ENCODE results near the gene DLG4.

The DLG4 gene

GRCh38 chr17:7176107-7176840 lies 43.4 kb downstream of the DLG4 start (continued):
- TF ChIP-seq, protein P1, sequence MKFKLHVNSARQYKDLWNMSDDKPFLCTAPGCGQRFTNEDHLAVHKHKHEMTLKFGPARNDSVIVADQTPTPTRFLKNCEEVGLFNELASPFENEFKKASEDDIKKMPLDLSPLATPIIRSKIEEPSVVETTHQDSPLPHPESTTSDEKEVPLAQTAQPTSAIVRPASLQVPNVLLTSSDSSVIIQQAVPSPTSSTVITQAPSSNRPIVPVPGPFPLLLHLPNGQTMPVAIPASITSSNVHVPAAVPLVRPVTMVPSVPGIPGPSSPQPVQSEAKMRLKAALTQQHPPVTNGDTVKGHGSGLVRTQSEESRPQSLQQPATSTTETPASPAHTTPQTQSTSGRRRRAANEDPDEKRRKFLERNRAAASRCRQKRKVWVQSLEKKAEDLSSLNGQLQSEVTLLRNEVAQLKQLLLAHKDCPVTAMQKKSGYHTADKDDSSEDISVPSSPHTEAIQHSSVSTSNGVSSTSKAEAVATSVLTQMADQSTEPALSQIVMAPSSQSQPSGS (tag by site-specific recombination; IDR thresholded peaks at IDR 0.05; ENCODE audit: low read depth): no peak
- TF ChIP-seq BCL11B (tag by site-specific recombination; IDR thresholded peaks at IDR 0.05; ENCODE audit: low read depth) (no peak), HOXD13 (CRISPR knock-in tag; IDR thresholded peaks at IDR 0.05; ENCODE audit: borderline replicate concordance) (no peak), ZNF48 (tag by site-specific recombination; IDR thresholded peaks at IDR 0.05) (no peak), ZIC2 (tag by site-specific recombination; IDR thresholded peaks at IDR 0.05) (no peak), WT1 (tag by site-specific recombination; IDR thresholded peaks at IDR 0.05) (no peak), ZNF169 (tag by site-specific recombination; IDR thresholded peaks at IDR 0.05) (peak; percentile 83; the same call in 1 of the 2 replicates), ZNF37A (tag by site-specific recombination; IDR thresholded peaks at IDR 0.05) (no peak), ZNF138 (tag by site-specific recombination; IDR thresholded peaks at IDR 0.05; ENCODE audit: borderline replicate concordance) (no peak), MEIS1 (CRISPR knock-in tag; IDR thresholded peaks at IDR 0.05; ENCODE audit: borderline replicate concordance) (no peak), ZNF423 (tag by site-specific recombination; IDR thresholded peaks at IDR 0.05) (no peak), ZNF26 (tag by site-specific recombination; IDR thresholded peaks at IDR 0.05) (no peak), SCRT1 (tag by site-specific recombination; IDR thresholded peaks at IDR 0.05; ENCODE audit: borderline replicate concordance) (no peak), ZNF560 (tag by site-specific recombination; IDR thresholded peaks at IDR 0.05; ENCODE audit: borderline replicate concordance) (no peak), ZNF24 (tag by site-specific recombination; IDR thresholded peaks at IDR 0.05) (no peak), ZFP69B (tag by site-specific recombination; IDR thresholded peaks at IDR 0.05) (no peak; the same call in 1 of the 2 replicates), REPIN1 (tag by site-specific recombination; IDR thresholded peaks at IDR 0.05; ENCODE audit: low read depth) (no peak), HIC1 (tag by site-specific recombination; IDR thresholded peaks at IDR 0.05) (no peak)
- TF ChIP-seq, protein P2, sequence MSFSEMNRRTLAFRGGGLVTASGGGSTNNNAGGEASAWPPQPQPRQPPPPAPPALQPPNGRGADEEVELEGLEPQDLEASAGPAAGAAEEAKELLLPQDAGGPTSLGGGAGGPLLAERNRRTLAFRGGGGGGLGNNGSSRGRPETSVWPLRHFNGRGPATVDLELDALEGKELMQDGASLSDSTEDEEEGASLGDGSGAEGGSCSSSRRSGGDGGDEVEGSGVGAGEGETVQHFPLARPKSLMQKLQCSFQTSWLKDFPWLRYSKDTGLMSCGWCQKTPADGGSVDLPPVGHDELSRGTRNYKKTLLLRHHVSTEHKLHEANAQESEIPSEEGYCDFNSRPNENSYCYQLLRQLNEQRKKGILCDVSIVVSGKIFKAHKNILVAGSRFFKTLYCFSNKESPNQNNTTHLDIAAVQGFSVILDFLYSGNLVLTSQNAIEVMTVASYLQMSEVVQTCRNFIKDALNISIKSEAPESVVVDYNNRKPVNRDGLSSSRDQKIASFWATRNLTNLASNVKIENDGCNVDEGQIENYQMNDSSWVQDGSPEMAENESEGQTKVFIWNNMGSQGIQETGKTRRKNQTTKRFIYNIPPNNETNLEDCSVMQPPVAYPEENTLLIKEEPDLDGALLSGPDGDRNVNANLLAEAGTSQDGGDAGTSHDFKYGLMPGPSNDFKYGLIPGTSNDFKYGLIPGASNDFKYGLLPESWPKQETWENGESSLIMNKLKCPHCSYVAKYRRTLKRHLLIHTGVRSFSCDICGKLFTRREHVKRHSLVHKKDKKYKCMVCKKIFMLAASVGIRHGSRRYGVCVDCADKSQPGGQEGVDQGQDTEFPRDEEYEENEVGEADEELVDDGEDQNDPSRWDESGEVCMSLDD (tag by site-specific recombination; IDR thresholded peaks at IDR 0.05): 0 out of 2 replicates have a peak, but pooled peaks have one; percentile 33
- TF ChIP-seq, protein P3, sequence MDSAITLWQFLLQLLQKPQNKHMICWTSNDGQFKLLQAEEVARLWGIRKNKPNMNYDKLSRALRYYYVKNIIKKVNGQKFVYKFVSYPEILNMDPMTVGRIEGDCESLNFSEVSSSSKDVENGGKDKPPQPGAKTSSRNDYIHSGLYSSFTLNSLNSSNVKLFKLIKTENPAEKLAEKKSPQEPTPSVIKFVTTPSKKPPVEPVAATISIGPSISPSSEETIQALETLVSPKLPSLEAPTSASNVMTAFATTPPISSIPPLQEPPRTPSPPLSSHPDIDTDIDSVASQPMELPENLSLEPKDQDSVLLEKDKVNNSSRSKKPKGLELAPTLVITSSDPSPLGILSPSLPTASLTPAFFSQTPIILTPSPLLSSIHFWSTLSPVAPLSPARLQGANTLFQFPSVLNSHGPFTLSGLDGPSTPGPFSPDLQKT (IDR thresholded peaks at IDR 0.05; ENCODE audit: borderline replicate concordance, low read depth, low read length): no peak
- TF ChIP-seq, protein P4, sequence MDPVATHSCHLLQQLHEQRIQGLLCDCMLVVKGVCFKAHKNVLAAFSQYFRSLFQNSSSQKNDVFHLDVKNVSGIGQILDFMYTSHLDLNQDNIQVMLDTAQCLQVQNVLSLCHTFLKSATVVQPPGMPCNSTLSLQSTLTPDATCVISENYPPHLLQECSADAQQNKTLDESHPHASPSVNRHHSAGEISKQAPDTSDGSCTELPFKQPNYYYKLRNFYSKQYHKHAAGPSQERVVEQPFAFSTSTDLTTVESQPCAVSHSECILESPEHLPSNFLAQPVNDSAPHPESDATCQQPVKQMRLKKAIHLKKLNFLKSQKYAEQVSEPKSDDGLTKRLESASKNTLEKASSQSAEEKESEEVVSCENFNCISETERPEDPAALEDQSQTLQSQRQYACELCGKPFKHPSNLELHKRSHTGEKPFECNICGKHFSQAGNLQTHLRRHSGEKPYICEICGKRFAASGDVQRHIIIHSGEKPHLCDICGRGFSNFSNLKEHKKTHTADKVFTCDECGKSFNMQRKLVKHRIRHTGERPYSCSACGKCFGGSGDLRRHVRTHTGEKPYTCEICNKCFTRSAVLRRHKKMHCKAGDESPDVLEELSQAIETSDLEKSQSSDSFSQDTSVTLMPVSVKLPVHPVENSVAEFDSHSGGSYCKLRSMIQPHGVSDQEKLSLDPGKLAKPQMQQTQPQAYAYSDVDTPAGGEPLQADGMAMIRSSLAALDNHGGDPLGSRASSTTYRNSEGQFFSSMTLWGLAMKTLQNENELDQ (tag by site-specific recombination; IDR thresholded peaks at IDR 0.05; ENCODE audit: low read depth): no peak
- TF ChIP-seq, protein P5, sequence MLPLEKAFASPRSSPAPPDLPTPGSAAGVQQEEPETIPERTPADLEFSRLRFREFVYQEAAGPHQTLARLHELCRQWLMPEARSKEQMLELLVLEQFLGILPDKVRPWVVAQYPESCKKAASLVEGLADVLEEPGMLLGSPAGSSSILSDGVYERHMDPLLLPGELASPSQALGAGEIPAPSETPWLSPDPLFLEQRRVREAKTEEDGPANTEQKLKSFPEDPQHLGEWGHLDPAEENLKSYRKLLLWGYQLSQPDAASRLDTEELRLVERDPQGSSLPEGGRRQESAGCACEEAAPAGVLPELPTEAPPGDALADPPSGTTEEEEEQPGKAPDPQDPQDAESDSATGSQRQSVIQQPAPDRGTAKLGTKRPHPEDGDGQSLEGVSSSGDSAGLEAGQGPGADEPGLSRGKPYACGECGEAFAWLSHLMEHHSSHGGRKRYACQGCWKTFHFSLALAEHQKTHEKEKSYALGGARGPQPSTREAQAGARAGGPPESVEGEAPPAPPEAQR (tag by site-specific recombination; IDR thresholded peaks at IDR 0.05): peak; percentile 19; the same call in 1 of the 2 replicates

Measured in HEK293 (cell line).